HG03039 (cell line): ENCODE measurements around the gene FAM117A.
A peak's percentile ranks its signal among the peaks of the same experiment; 100 is the strongest.

Experiments
- ATAC-seq: cut with Tn5 transposase; IDR thresholded peaks from one replicate; pipeline ENCODE4 v1.9.1; 2021; ENCODE audit warnings: mild to moderate bottlenecking, moderate library complexity; ENCODE audit not compliant: unreplicated experiment

FAM117A gene

GRCh38 chr17:49715216-49715615 lies 48.7 kb downstream of the FAM117A start:
- ATAC-seq: no peak

- no peak for ATAC-seq
Observed at GRCh38 chr17:49708515-49709183, 55.3 kb downstream of the FAM117A start.

GRCh38 chr17:49707608-49708514 lies 56.1 kb downstream of the FAM117A start, which contains the start of gene SLC35B1:
Gene SLC35B1, minus strand, starts transcription at chr17:49707964. Its CDS starts 131 bp downstream, at chr17:49707833.
- peak; percentile 84 for ATAC-seq

GRCh38 chr17:49707246-49707607 lies 56.7 kb downstream of the FAM117A start:
- ATAC-seq: no peak

GRCh38 chr17:49705254-49705653 lies 58.7 kb downstream of the FAM117A start:
- no peak for ATAC-seq

- ATAC-seq: no peak
Observed at GRCh38 chr17:49703557-49704277, 60.2 kb downstream of the FAM117A start.

- no peak for ATAC-seq
Observed at GRCh38 chr17:49700960-49701359, 63.0 kb downstream of the FAM117A start.

GRCh38 chr17:49699966-49700575 lies 63.9 kb downstream of the FAM117A start:
- no peak for ATAC-seq

- no peak for ATAC-seq
Observed at GRCh38 chr17:49698005-49698404, 65.9 kb downstream of the FAM117A start.

- no peak for ATAC-seq
Observed at GRCh38 chr17:49696233-49696761, 67.6 kb downstream of the FAM117A start.

GRCh38 chr17:49695698-49696232 lies 68.2 kb downstream of the FAM117A start:
- no peak for ATAC-seq

GRCh38 chr17:49694847-49695697 lies 68.9 kb downstream of the FAM117A start:
- ATAC-seq: no peak

GRCh38 chr17:49692751-49693150 lies 71.2 kb downstream of the FAM117A start:
- no peak for ATAC-seq

GRCh38 chr17:49691677-49692191 lies 72.2 kb downstream of the FAM117A start:
- no peak for ATAC-seq

- ATAC-seq: no peak
Observed at GRCh38 chr17:49691086-49691676, 72.8 kb downstream of the FAM117A start.

- no peak for ATAC-seq
Observed at GRCh38 chr17:49690256-49690655, 73.7 kb downstream of the FAM117A start.

- ATAC-seq: no peak
Observed at GRCh38 chr17:49688848-49689247, 75.1 kb downstream of the FAM117A start.

GRCh38 chr17:49687878-49688491 lies 75.9 kb downstream of the FAM117A start:
- ATAC-seq: no peak
